Activated CD4-positive, alpha-beta T cell treated with anti-CD3 and anti-CD28 coated beads for 4 hours (primary cell): ENCODE results near the gene SELP.

Experiments used
- DNase-seq, 2 donors: peaks; one replicate each; pipeline ENCODE4 v3.0.0-alpha.2; 2020

The SELP gene

GRCh38 chr1:169618367-169618766 lies 11.6 kb downstream of the SELP start:
- DNase-seq, result no peak

GRCh38 chr1:169615803-169616202 lies 14.1 kb downstream of the SELP start:
- DNase-seq, result no peak

DNA sequence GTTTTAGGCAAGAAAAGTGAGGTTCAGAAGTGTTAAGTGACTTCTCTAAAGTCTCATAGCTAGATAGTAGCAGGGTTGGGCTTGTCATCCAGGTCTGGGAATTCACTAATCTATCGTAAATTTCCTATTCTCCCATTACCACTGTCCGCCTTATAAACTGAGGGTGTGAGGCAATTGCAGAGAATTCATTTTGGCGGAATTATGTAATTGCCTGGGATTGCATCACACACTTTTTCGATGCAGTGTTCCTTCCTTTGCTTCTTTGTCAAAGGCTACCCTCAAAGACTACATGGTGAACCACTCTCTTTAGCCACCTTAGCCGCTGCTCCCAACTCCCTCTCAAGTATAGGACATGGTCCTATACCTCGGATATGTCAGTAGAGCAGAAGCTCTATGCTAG lies 19.1 kb downstream of the SELP start:
- no peak for DNase-seq

DNA sequence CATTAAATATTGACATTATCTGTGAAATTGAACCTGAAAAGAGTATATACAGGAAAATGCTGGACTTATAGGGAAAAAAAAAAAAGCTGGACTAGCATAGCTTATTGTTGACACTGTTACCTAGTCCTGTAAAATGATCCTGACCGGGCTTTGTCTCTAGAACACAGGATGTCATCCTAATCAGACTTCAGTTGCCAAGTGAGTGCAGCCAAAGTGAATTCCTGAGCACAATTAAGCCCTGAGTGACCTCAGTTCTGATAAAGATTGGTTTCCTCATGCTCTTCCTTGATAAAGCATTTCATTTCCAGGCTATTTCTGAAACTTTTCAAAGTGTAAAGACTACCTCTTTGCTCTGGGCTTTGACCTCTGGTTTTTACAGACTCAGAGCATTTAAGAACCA lies 19.8 kb downstream of the SELP start:
- no peak for DNase-seq

DNA sequence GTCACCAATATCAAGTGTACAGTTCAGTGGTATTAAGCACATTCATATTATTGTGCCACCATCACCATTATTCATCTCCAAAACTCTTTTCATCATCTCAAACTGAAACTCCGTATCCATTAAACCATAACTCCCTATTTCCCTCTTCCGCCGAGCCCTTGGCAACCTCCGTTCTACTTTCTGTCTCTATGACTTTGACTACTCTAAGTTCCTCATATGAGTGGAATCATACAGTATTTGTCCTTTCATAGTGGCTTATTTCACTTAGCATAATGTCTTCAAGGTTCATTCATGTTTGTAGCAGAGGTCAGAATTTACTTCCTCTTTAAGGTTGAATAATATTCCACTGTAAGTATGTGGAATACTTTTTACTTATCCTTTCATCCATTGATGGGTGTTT lies 21.7 kb downstream of the SELP start:
- no peak for DNase-seq

- DNase-seq, result peak; percentile 36 to 45
Measured at GRCh38 chr1:169604781-169605560, 25.0 kb downstream of the SELP start.

DNA sequence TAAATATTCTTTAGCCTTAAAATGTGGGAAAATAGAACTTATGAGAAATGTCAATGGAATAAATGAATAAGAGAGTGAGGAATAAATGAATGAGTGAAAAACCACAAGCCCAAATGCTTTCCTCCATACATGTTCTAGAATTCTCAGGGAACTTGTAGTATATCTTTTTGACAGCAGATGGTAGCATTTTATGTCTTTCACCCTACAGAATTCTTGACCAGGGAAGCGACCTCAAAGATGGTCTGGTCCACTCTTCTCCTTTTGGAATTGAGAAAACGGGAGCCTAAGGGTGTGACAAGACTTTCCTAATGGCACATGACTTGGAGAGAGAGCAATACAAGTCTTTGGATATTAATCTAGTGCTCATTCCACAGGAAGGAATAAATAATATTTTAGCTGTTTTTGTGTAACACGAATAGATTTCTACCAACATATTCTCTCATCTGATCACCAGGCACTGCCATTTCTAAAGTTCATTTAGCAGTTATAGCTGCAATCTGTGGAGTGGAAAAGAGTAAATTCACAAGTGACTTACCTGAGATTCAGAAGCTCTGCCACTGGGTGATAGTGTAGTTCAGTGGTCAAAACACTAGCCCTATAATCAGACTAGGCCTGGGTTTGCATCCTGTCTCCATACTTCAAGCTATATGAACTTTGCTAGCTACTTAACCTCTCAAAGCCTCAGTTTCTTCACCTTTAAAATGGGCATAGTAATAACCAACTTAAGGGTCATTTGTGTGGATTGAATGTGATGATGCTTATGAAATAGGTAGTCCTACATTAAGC lies 28.6 kb downstream of the SELP start:
- DNase-seq, result peak in 1 of 2 donors; percentile 10

DNA sequence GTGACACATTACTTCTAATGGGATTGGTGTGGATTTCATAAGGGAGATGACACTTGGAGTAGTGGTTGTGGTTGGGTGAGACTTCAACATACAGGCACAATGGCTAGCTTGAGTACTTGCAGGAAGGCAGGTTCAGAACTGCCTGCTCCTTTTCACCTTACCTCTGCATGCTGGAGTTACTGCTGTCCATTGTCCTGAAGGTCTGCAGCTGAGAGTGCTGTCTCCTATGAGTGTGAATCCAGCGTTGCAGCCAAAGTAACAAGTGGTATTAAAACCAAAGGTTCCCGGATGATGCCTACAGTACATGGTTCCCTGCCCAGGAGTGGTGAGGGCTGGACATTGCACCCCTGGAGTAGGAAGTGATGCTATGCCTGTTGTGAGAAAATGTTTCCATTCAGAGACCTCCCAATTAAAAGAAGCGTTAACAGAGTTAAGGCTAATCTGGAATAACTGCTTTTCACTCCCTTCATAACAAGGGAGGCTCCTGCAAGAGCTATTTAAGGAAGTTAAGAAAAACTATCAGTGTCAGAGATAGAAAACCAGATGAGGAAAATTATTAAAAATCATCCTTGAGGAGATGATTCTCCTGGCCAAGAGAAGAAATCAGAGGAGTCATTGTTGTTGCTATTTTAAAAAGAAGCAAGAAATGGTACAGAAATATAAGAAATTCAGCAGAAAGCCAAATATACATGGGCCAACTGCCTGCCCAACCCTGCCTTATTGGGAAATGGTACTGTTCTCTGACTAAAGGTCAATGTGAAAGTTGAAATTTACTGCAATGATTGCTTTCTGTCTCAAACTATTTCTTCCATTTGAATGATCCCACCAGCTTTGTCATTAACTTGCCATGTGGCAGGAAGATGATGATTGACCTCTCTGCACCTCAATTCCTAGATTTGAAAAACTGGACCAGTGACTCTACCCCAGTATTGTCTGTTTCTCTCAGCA lies 33.9 kb downstream of the SELP start:
- no peak for DNase-seq

DNA sequence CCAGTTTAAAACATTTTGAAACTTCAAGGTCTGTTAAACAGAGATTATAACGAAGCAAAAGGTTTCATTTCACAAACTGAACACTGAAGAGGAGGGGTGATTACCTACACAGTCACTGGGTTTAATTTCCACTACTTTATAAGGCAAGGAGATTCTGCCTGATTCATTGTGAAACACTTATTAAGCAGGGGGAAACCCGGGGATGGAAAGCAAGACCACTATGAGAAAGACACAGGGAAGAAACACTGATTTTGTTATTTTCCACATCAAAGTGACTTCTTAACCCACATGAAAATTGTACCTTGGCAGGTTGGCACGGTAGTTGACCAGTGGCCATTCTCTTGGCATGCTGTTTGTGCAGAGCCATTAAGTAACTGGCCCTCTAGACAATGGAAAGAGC lies 35.5 kb downstream of the SELP start:
- DNase-seq, result peak in 1 of 2 donors; percentile 14

- no peak for DNase-seq
Measured at GRCh38 chr1:169590932-169591331, 39.0 kb downstream of the SELP start.

DNA sequence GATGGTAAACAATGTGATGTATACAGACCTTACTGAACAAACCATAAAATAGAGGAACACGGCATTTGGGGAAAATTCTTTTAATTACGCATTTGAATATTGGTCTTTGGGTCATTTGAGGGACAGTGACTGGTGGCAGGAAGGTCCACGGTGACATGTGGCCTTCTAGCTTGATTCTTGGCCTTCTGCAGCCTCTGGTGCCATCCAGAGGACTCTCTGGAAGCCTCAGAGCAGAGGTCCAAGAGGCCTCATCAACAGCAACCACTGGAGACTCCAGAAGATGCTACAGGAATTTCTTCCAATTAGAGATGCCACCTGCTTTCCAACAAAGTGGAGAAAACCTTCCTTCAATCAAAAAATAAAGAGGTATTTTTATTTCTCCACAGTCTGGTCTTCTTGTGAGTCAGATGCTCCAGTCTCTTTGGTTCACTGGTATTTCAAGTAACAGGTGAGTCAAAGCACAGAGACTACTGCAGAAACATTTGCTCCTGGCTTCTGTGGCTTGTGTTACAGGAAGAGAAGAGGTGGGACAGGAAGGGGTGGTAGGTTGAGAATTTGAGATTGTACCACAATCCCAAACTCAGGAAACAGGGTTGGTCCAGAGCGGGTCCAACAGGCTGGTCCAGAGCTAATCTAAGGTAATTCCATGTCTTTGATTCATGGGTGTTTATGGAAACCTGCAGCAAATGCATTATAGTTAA lies 41.0 kb downstream of the SELP start:
- peak; percentile 26 to 35 for DNase-seq

DNA sequence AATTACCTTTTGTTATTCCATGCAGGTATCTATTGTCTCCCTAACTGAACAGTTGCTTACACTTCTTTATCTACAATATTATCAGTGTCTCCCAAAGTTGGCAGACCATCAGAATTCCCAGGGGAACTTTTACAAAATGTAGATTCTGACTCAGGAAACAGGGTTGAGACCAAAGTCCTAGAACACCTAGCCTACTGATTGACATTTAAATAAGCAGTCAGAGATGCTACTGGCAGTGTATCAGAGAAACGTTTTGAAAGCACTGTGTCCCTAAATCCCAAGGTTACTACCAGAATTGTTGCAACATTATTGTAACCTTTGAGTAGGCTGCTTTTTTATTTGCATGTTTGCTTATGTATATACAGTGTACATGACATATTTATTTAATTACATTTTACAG lies 41.8 kb downstream of the SELP start:
- no peak for DNase-seq

- DNase-seq, result peak; percentile 74 to 82
Measured at GRCh38 chr1:169586395-169587255, 43.3 kb downstream of the SELP start, which contains the start of gene F5. Gene F5 (minus strand): TSS chr1:169586481. CDS start chr1:169586386, 95 bp downstream.

- DNase-seq, result no peak
Measured at GRCh38 chr1:169586067-169586394, 43.9 kb downstream of the SELP start.

DNA sequence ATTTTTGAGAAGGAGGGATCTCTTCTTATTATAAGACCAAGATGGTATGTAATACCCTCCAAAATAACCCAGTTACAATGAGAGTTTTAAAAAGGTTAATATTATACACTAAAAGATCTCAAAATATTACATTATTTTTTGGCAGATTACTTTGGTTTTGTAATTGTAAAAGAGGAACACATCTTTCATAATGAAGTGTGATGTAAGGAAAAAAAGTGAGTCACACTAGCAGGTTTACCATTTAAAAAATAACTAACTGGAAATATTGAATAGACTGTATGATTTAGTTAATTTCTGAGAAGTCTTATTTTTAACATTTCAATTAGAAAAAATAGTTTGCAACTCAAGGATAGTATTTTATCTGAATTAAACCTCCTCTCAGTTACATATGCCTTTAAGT lies 44.7 kb downstream of the SELP start:
- no peak for DNase-seq

DNA sequence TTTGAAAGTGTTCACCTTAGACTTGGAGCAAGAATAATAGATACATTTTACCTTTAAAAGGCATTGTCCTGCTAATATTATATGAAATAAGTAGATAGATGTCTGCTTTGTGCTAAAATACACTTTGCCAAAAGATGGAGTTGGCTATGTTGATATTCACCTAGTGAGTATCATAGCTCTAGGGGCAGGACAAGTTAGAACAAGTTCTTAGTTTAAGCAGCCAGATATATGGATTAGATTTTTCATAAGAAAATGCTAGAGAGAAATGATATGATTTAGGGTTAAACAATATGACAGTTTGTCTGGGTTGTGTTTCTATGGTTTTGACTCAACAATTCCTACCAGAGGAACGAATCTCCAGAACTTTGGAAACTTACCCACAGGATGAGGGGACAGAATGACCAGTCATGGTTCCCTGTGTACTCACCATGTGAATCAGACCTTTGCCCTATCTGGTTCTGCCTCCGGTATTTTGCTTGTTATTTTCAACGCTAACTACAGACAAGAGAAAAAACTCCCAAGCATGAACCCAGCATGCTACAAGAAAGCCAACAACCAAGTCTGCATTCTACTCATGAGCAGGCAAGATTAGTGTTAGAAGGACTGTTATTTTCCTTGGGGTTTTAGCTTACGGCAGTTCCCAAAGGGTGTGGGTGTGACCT lies 45.3 kb downstream of the SELP start:
- peak; percentile 31 to 33 for DNase-seq

GRCh38 chr1:169577981-169578738 lies 51.8 kb downstream of the SELP start:
- DNase-seq, result no peak

DNA sequence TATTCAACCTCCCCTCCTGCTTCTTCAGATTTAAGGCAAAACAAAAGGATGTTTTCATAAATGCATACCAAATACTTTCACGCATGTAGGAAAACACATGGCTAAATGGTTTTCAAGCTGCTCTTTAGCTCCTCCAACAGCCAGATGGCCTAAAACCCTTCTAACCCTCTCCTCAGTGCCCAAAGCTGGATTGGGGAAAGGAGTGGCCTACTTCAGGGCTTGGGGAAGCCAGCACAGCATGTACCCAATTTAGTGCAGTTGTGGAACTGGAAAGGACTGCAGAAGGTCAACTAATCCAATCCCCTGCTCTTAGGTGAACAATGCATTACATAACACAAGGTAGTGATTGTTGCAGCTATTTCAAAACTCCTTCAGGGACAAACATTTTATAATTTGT lies 53.0 kb downstream of the SELP start:
- no peak for DNase-seq

GRCh38 chr1:169576241-169576934 lies 53.5 kb downstream of the SELP start:
- DNase-seq, result no peak

DNA sequence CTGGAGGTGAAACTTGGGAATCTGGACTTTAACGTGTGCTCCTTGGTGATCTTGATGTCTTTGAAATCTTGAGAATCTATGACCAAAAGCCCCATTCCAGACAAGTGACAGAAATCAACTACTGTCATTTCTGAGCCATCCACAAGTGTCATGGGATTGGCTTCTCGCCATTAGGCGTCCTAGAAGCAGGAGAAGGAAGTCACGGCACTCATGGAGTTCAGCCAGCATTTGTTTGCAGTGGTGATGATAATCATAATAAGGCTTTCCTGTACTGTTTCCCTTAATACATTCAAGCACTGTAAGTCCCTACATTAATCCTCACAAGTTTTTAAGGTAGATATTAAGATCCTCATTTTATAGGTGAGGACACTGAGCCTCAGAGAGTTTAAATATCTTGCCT lies 55.6 kb downstream of the SELP start:
- no peak for DNase-seq
